ENCODE measurements around the gene CCDC178.

CCDC178 gene

GRCh38 chr18:33231474-33232317 is 208.8 kb downstream of the CCDC178 start:
- DNase-seq (ENCODE audit: low read depth): peak; percentile 5
- peak; percentile 97 for TF ChIP-seq CTCF (conservative IDR thresholded peaks at IDR 0.05; ENCODE audit: low read depth, low read length)
- H3K4me3 ChIP-seq (ENCODE audit: low read length): no peak overlapping the region

- TF ChIP-seq CTCF (conservative IDR thresholded peaks at IDR 0.05; ENCODE audit: low read depth, low read length): no peak
- no peak for DNase-seq (ENCODE audit: low read depth)
- no peak overlapping the region for H3K4me3 ChIP-seq (ENCODE audit: low read length)
Observed at GRCh38 chr18:33212363-33212762, 228.2 kb downstream of the CCDC178 start.

- TF ChIP-seq CTCF (conservative IDR thresholded peaks at IDR 0.05; ENCODE audit: low read depth, low read length): peak; percentile 78
- peak; percentile 9 for DNase-seq (ENCODE audit: low read depth)
- H3K4me3 ChIP-seq (ENCODE audit: low read length): no peak overlapping the region
Observed at GRCh38 chr18:33210575-33211189, 229.8 kb downstream of the CCDC178 start.

- no peak for TF ChIP-seq CTCF (conservative IDR thresholded peaks at IDR 0.05; ENCODE audit: low read depth, low read length)
- no peak overlapping the region for H3K4me3 ChIP-seq (ENCODE audit: low read length)
- DNase-seq (ENCODE audit: low read depth): no peak
Observed at GRCh38 chr18:33205777-33206176, 234.7 kb downstream of the CCDC178 start.

- peak; percentile 84 for TF ChIP-seq CTCF (conservative IDR thresholded peaks at IDR 0.05; ENCODE audit: low read depth, low read length)
- H3K4me3 ChIP-seq (ENCODE audit: low read length): no peak overlapping the region
- peak; percentile 8 for DNase-seq (ENCODE audit: low read depth)
Observed at GRCh38 chr18:33201509-33201926, 239.0 kb downstream of the CCDC178 start.

GRCh38 chr18:33195795-33196194 is 244.7 kb downstream of the CCDC178 start:
- no peak for TF ChIP-seq CTCF (conservative IDR thresholded peaks at IDR 0.05; ENCODE audit: low read depth, low read length)
- no peak overlapping the region for H3K4me3 ChIP-seq (ENCODE audit: low read length)
- DNase-seq (ENCODE audit: low read depth): no peak

- no peak overlapping the region for H3K4me3 ChIP-seq (ENCODE audit: low read length)
- DNase-seq (ENCODE audit: low read depth): no peak
- TF ChIP-seq CTCF (conservative IDR thresholded peaks at IDR 0.05; ENCODE audit: low read depth, low read length): no peak
Observed at GRCh38 chr18:33194793-33195192, 245.7 kb downstream of the CCDC178 start.

Measured in retinal pigment epithelial cell (primary cell).